ENCODE measurements around the gene PLXND1.

PLXND1 gene

GRCh38 chr3:129601713-129602112 is 4.8 kb downstream of the PLXND1 start:
- no peak for DNase-seq (ENCODE audit: low read depth, low spot score)

GRCh38 chr3:129600348-129600747 is 6.1 kb downstream of the PLXND1 start:
- DNase-seq (ENCODE audit: low read depth, low spot score): no peak

- DNase-seq (ENCODE audit: low read depth, low spot score): no peak
Measured at GRCh38 chr3:129599607-129600006, 6.9 kb downstream of the PLXND1 start.

DNA sequence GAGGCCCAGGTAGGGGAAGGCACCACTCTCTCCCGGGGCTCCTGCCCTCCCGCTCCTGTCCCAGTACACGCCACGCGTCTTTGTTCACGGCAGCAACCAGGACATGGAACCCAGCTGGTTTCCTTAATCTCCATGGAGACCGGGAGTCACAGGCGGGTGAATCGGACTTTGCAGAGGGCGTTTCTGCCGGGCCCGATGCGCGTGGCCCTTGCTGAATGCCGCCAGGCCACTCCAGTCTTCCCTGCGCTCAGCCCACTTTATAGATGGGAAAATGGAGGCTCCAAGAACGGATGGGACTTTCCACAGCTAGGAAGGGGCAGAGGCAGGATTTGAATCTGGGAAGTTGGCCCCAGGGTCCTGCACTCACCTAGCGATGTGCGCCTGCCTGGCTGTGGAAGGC is 7.4 kb downstream of the PLXND1 start:
- DNase-seq (ENCODE audit: low read depth, low spot score): no peak

- no peak for DNase-seq (ENCODE audit: low read depth, low spot score)
Measured at GRCh38 chr3:129598484-129598883, 8.0 kb downstream of the PLXND1 start.

GRCh38 chr3:129598000-129598381 is 8.5 kb downstream of the PLXND1 start:
- no peak for DNase-seq (ENCODE audit: low read depth, low spot score)

- DNase-seq (ENCODE audit: low read depth, low spot score): no peak
Measured at GRCh38 chr3:129597087-129597999, 9.1 kb downstream of the PLXND1 start.

DNA sequence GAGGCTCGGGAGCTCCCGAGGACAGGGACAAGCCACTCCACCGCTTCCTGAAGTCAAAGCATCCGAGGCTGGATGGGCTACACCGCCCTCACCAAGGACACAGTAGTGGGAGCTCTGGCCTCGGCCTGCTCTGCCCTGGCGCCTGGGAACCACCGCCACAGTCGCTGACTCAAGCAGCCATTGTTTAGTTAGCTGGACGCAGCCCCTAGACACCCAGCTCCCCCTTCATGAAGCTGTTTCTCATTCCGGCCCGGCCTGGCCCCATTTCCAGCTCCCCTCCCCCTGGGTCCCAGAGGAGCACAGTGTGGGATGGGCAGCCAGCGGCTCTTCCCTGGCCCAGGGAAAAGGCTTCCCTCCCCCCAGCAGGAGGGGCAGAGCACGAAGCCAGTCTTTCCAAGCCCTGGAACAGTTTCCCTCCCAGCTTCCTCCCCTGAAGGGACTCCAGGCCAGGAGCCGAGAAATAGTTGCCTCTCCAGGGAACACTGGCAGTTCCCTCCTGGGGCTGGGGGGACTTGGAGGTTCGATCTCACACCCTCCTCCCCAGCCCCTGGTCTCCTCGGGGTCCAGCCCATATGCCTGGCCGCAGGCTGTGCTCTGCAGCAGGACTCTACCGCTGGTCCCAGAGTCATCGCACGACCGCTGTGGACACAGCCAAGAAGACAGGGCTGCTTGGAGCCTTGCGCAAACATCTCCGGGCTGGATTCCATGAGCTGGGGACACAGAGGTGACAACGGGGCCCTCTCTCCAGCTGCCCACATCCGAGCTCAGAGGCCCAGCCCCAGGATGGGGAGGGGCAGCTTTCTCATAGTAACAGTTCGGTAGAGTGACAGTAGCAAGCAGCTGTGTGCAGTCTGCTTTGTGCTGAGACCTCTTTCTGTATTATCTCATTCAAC is 10.0 kb downstream of the PLXND1 start:
- peak; percentile 98 for DNase-seq (ENCODE audit: low read depth, low spot score)

GRCh38 chr3:129595544-129596193 is 10.8 kb downstream of the PLXND1 start:
- DNase-seq (ENCODE audit: low read depth, low spot score): no peak

- no peak for DNase-seq (ENCODE audit: low read depth, low spot score)
Measured at GRCh38 chr3:129594907-129595390, 11.5 kb downstream of the PLXND1 start.

DNA sequence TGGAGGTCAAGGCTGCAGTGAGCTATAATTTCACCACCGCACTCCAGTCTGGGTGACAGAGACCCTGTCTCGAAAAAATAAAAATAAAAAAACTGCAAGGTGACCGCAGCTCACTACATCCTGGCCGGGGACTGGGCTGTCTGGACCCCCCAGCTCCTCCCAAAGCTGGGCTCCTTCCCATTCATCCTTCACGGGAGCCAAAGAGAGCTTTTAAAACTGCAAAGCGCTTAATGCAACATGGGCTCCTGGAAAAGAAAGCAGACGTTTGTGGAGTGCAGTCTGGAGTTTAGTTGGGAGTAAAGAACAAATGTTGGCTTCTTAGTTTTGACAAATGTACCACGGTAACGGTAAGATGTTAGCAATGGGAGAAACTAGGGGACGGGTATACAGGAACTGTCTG is 12.1 kb downstream of the PLXND1 start:
- DNase-seq (ENCODE audit: low read depth, low spot score): no peak

DNA sequence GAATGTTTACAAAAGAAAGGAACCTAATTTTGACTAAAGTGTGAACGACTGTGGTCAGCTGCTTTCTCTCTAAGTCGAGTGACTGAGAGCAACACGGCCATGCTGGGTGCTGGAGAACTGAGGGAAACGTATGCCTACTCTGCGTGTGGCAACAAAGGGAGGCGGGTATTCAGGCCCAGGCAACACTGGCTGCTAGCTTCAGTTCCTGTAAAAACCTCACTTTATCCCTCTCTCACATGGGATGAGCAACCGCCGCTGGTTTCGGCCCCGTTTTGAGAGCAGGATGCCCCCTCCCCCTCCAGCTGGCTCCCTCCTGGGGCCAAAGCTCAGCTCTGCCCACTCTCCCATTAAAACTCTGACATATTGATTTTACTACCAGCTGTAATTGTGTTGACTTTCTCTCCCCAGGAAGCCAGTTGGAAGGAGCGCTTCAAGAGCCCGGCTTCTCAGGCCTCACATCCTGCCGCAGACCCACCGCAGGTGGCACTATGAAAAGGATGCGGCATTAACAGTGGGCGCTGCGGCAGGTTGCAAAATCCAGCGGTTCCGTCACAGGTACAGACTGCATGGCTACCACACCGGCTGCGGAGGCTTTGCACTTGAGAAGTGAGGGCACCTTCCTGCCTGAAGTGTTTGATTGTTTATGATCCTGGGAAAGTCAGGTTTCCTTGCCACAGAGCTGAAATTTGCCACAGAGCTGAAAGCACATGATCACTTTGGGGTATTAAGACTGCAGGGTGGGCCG is 12.7 kb downstream of the PLXND1 start:
- peak; percentile 87 for DNase-seq (ENCODE audit: low read depth, low spot score)

- DNase-seq (ENCODE audit: low read depth, low spot score): no peak
Measured at GRCh38 chr3:129593230-129593594, 13.3 kb downstream of the PLXND1 start.

DNA sequence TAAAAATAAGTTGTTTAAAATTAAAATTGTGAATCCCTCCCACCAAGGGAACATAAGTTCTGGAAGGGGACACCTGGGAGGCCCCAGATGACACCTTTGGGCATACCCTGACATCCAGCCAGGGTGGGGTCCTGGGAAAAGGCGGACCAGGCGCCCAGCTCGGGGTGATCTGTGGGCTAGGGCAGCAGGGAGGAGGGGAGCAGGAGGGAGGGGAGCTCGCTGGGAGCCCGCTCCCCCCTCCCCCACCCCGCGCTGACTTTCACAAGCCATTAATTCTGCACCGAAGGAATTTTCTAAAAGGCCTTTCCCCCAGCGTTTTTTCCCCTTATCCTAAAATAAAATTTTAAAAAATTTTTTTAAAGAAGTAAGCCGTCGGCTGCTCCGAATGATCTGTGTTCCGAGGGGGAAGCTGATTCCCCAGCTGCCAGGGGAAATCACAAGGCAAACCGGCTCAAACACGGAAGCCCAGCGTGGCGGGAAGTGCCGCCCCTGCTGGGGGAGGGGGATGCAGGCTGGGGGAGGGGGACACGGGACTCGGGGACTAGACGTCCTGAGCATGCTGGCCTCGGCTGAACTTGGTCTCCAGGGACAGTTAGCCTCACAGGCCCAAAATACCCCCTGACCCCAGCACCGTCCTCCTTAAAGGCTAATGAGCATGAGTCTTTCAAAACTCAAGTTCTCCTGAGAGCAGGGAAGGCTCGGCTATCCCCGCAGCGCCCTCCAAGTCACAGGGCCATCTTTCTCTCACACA is 13.9 kb downstream of the PLXND1 start:
- no peak for DNase-seq (ENCODE audit: low read depth, low spot score)

DNA sequence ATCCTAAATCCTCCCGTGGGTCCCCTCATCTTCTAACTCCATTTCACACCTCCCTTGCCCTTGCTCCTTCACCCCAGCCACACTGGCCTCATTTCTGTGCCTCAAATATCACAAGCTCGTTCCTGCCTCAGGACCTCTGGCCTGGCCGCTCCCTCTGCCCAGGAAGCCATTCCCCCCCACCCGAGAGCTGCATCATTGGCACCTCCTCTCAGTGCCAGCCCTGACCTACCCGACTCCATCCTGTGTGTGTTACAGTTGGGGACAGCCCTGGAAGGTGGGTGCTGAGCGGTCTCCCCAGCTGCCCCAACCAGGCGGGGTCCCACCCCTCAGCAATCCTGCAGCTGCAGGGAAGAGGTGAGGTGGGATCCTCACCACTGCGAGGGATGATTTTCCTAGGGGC is 14.5 kb downstream of the PLXND1 start:
- DNase-seq (ENCODE audit: low read depth, low spot score): no peak

DNA sequence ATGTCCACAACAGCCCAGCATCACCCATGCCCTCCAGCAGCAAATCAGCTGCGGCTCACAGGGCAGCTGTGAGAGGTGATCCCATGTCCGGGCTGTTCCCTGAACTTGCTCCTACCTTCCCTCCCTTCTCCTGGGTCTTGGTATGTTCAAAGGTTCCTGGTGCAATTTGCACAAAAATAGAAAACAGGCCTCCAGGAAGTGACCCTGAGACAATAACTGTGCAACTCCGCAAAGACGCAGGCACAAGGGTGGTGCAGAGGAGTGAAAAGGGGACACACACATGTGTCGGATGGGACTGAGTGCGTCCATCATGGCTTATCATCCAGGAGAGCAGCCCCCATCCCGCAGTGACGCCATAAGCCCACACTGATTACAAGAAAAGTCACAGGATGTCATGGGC is 16.3 kb downstream of the PLXND1 start:
- no peak for DNase-seq (ENCODE audit: low read depth, low spot score)

DNA sequence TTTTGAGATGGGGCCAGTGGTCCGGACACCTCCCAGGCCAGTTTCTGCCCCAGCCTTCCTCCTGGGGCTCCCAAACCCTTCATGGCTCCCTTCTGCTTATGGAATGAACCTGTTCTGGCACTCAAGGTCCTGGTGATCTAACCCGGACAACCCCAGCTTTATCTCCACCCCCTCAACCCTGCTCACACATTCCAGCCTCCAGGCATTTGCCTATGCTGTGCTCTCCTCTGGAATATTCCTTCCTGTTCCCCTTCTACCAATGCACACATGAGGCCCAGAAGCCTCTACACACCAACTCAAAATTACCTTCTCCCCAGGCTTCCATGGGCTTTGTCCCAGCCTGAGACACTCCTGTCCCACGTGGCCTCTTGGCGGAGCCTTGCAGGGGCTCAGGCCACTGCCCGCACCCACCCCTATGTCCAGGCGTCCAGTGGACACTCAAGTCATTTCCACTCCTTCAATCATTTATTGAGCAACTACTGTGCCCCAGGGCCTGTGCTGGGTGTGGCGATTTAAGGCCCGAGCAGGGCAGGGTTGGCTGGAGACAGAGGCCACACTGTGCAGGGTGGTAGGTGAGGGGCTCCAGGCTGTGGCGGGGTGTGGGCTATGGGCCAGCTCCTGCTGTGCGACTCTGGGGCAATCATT is 18.8 kb downstream of the PLXND1 start:
- DNase-seq (ENCODE audit: low read depth, low spot score): no peak

GRCh38 chr3:129586746-129587430 is 19.6 kb downstream of the PLXND1 start:
- no peak for DNase-seq (ENCODE audit: low read depth, low spot score)

GRCh38 chr3:129585949-129586657 is 20.4 kb downstream of the PLXND1 start:
- DNase-seq (ENCODE audit: low read depth, low spot score): no peak

All from brain pericyte (primary cell).